PC-3 (cell line): Measurements from ENCODE around the gene CAST. TPM values are rescaled to one million over a fixed set of nuclear protein-coding genes. Genes with fewer than 3 reads are reported as not detected.

ENCODE experiments used
- ATAC-seq: fragments of 200-7000 bp; cut with Tn5 transposase; 2 replicates; pipeline ENCODE4 v1.9.1; 2020; ENCODE audit warnings: mild to moderate bottlenecking, moderate library complexity
- BruUV-seq: library from RNA; stranded (reverse); fragments of 400-500 nt; replicated peaks from 2 replicates; lab custom pipeline; 2021; lab: Mats Ljungman, UMichigan
- CTCF ChIA-PET: fragments of 300-600 bp; sonication (Branson Sonifier 250); formaldehyde crosslinking; loops from one replicate; lab custom pipeline; 2022; ENCODE audit warnings: antibody characterized with exemption; lab: Charles Lee
- POLR2A ChIA-PET: fragments of 300-600 bp; sonication (Branson Sonifier 250); formaldehyde crosslinking; loops from one replicate; lab custom pipeline; 2022; ENCODE audit warnings: antibody characterized with exemption; ENCODE audit not compliant: unreplicated experiment; lab: Charles Lee
- DNase-seq: peaks from one replicate; pipeline ENCODE4 v3.0.0-alpha.2; 2015
- H2AFZ ChIP-seq: fragments of 300-600 bp; sonication (generic); 2 replicates; pipeline ENCODE4 v1.6.0; 2016; ENCODE audit warnings: antibody characterized with exemption, low read length
- H3F3A ChIP-seq: fragments of 300-600 bp; sonication (generic); one replicate; pipeline ENCODE4 v1.6.0; 2017; ENCODE audit warnings: antibody characterized with exemption, low read length, control low read depth, mild to moderate bottlenecking; ENCODE audit not compliant: unreplicated experiment
- H3K27ac ChIP-seq: fragments of 300-600 bp; sonication (generic); 2 replicates; pipeline ENCODE4 v1.5.1; 2016; ENCODE audit warnings: mild to moderate bottlenecking, low read length
- H3K27me3 ChIP-seq: fragments of 300-600 bp; sonication (generic); 2 replicates; pipeline ENCODE4 v1.6.1; 2016; ENCODE audit warnings: low read length, mixed read lengths
- H3K36me3 ChIP-seq: fragments of 300-600 bp; sonication (generic); 2 replicates; pipeline ENCODE4 v1.6.1; 2016; ENCODE audit warnings: low read depth, mixed run types, low read length, mixed read lengths
- H3K4me1 ChIP-seq: fragments of 300-600 bp; sonication (generic); 2 replicates; pipeline ENCODE4 v1.5.1; 2016; ENCODE audit warnings: low read length; ENCODE audit not compliant: insufficient read depth
- H3K4me2 ChIP-seq: fragments of 300-600 bp; sonication (generic); 2 replicates; pipeline ENCODE4 v1.6.0; 2016; ENCODE audit warnings: low read length
- H3K4me3 ChIP-seq: fragments of 300-600 bp; sonication (generic); 2 replicates; pipeline ENCODE4 v1.5.1; 2016; ENCODE audit warnings: mild to moderate bottlenecking, low read length, mixed read lengths
- H3K79me2 ChIP-seq: fragments of 300-600 bp; sonication (generic); 2 replicates; pipeline ENCODE4 v1.6.1; 2017; ENCODE audit warnings: low read length, mixed read lengths
- H3K9ac ChIP-seq: fragments of 300-600 bp; sonication (generic); 2 replicates; pipeline ENCODE4 v1.6.0; 2016; ENCODE audit warnings: mild to moderate bottlenecking, low read length
- H3K9me2 ChIP-seq: fragments of 300-600 bp; sonication (generic); replicated peaks from 2 replicates; pipeline ENCODE4 v1.6.1; 2016; ENCODE audit warnings: mixed run types, low read length, mixed read lengths
- H3K9me3 ChIP-seq: fragments of 300-600 bp; sonication (generic); 2 replicates; pipeline ENCODE4 v1.6.1; 2016; ENCODE audit warnings: low read length, mixed read lengths
- H4K20me1 ChIP-seq: fragments of 300-600 bp; sonication (generic); 2 replicates; pipeline ENCODE4 v1.6.1; 2016; ENCODE audit warnings: low read length, mixed read lengths
- CTCF ChIP-seq: fragments of 300-600 bp; sonication (generic); conservative IDR thresholded peaks from 2 replicates; pipeline ENCODE4 v1.5.1; 2017; ENCODE audit warnings: antibody characterized with exemption, low read depth, mild to moderate bottlenecking, low read length
- EZH2 ChIP-seq: fragments of 300-600 bp; sonication (generic); IDR thresholded peaks from one replicate; pipeline ENCODE4 v1.6.1; 2017; ENCODE audit warnings: antibody characterized with exemption, mild to moderate bottlenecking, low read length; ENCODE audit not compliant: unreplicated experiment
- EZH2phosphoT487 ChIP-seq: fragments of 300-600 bp; sonication (generic); IDR thresholded peaks from 2 replicates; pipeline ENCODE4 v1.6.1; 2018; ENCODE audit warnings: mild to moderate bottlenecking, antibody characterized with exemption, low read length, borderline replicate concordance
- intact Hi-C: fragments of 100-400 bp; cut with micrococcal nuclease; formaldehyde crosslinking; loops from 2 replicates; pipeline ENCODE4 v1.9.0; 2023
- total RNA-seq: library from RNA; depleted of rRNA; stranded (reverse); fragments of >200 nt; gene quantifications from 2 replicates; pipeline ENCODE4 v1.2.3, GENCODE V29; 2014

CAST gene
- total RNA-seq, 1 experiment from 2014 or later: 73.2 TPM

GRCh38 chr5:96780626-96781025 is 118.5 kb downstream of the CAST start:
- no TSS peak for BruUV-seq
- H3K9ac ChIP-seq: no peak overlapping the region
- DNase-seq (no peak), ATAC-seq (peak; percentile 45)
- CTCF ChIA-PET: interaction anchor here (1.2 to 1.6 kb wide), 2 partner anchors 89 to 361 kb away, joined by 4 to 5 read pairs; partner anchors contain the start of gene LIX1
- peak overlapping the region; percentile 36 for H3K4me2 ChIP-seq
- H3F3A ChIP-seq: peaks cover 6% of the 10 kb centered on the region
- no peaks in the 10 kb centered on the region for H3K79me2 ChIP-seq
- H4K20me1 ChIP-seq: peaks cover 9% of the 10 kb centered on the region
- H3K4me1 ChIP-seq: peaks cover 22% of the 10 kb centered on the region
- H3K27ac ChIP-seq: peak overlapping the region; percentile 58
- H2AFZ ChIP-seq: no peak overlapping the region
- H3K4me3 ChIP-seq: no peak overlapping the region
- no peaks in the 10 kb centered on the region for H3K9me2 ChIP-seq
- no peaks in the 10 kb centered on the region for H3K9me3 ChIP-seq
- peaks cover 11% of the 10 kb centered on the region for H3K36me3 ChIP-seq
- TF ChIP-seq EZH2phosphoT487 (no peak), EZH2 (no peak), CTCF (no peak)
- POLR2A ChIA-PET: interaction anchor here (0.6 kb wide), 4 partner anchors 8 to 43 kb away, joined by 4 to 6 read pairs (median 5); no protein-coding TSS in a partner anchor
- intact Hi-C loops: loop anchor here (1.0 to 5.0 kb wide), 4 partner anchors 16 to 157 kb away; partner anchors contain the start of genes ERAP1 and LNPEP
- no peaks in the 10 kb centered on the region for H3K27me3 ChIP-seq

GRCh38 chr5:96781031-96781971 is 119.1 kb downstream of the CAST start:
- no TSS peak for BruUV-seq
- intact Hi-C loops: loop anchor here (1.0 to 5.0 kb wide), 4 partner anchors 16 to 156 kb away; partner anchors contain the start of genes ERAP1 and LNPEP
- peak overlapping the region; percentile 50 for H3K4me2 ChIP-seq
- H3K4me1 ChIP-seq: peaks cover 22% of the 10 kb centered on the region
- no peaks in the 10 kb centered on the region for H3K79me2 ChIP-seq
- H3F3A ChIP-seq: peaks cover 6% of the 10 kb centered on the region
- no peak overlapping the region for H3K9ac ChIP-seq
- ChIA-PET CTCF (interaction anchor here (0.6 to 1.6 kb wide), 3 partner anchors 77 to 361 kb away, joined by 3 to 5 read pairs (median 4); partner anchors contain the start of gene LIX1), POLR2A (interaction anchor here (0.6 kb wide), 4 partner anchors 9 to 43 kb away, joined by 4 to 6 read pairs (median 5); no protein-coding TSS in a partner anchor)
- no peaks in the 10 kb centered on the region for H3K27me3 ChIP-seq
- H3K36me3 ChIP-seq: peaks cover 11% of the 10 kb centered on the region
- DNase-seq: peak; percentile 88
- H3K4me3 ChIP-seq: no peak overlapping the region; the same call in 1 of the 2 replicates
- no peaks in the 10 kb centered on the region for H3K9me2 ChIP-seq
- no peak overlapping the region for H2AFZ ChIP-seq
- TF ChIP-seq EZH2: no peak
- no peak for TF ChIP-seq CTCF
- TF ChIP-seq EZH2phosphoT487: no peak
- peaks cover 9% of the 10 kb centered on the region for H4K20me1 ChIP-seq
- H3K9me3 ChIP-seq: no peaks in the 10 kb centered on the region
- peak; percentile 85 for ATAC-seq
- peak overlapping the region; percentile 58 for H3K27ac ChIP-seq
